Muscle of leg (tissue), 11 donors: ENCODE measurements around the gene FIG4. TPM values are rescaled to one million over a fixed set of nuclear protein-coding genes. Genes with fewer than 3 reads are reported as not detected.
"Not testable (repeated sequence)": the region's sequence is repeated elsewhere in the genome, so short reads cannot be mapped to it uniquely, and the experiment has no call there.

ENCODE experiments used
- DNase-seq: peaks from one replicate; pipeline ENCODE4 v3.0.0; 2013
- H3K27ac ChIP-seq: one replicate; pipeline ENCODE4 v1.5.1; 2013; ENCODE audit warnings: mild to moderate bottlenecking, low read length, control low read depth
- H3K27me3 ChIP-seq: one replicate; pipeline ENCODE4 v1.6.1; 2013; ENCODE audit warnings: low read length; ENCODE audit not compliant: control insufficient read depth, insufficient read depth
- H3K36me3 ChIP-seq: one replicate; pipeline ENCODE4 v1.6.1; 2013; ENCODE audit warnings: low read length; ENCODE audit not compliant: control insufficient read depth, insufficient read depth
- H3K4me1 ChIP-seq: one replicate; pipeline ENCODE4 v1.6.1; 2013; ENCODE audit warnings: low read length; ENCODE audit not compliant: control insufficient read depth, insufficient read depth
- H3K4me3 ChIP-seq: one replicate; pipeline ENCODE4 v1.5.1; 2013; ENCODE audit warnings: low read length, control low read depth
- H3K9me3 ChIP-seq: replicated peaks from 2 replicates; pipeline ENCODE4 v1.6.1; 2013; ENCODE audit warnings: low read depth, low read length; ENCODE audit not compliant: control insufficient read depth
- WGBS: methylation state at CpG from one replicate; pipeline ENCODE4 v1.1.5; 2013; ENCODE audit warnings: missing lambda C conversion rate; ENCODE audit not compliant: insufficient coverage; 5-methylcytosine and 5-hydroxymethylcytosine counted together
- polyA plus RNA-seq, 8 donors: library from polyadenylated mRNA; unstranded; fragments of 120-200 nt; gene quantifications; one replicate each; pipeline versions ENCODE4 v1.2.1 to v1.2.3, GENCODE V29; 2013; ENCODE audit warnings: inconsistent platforms in 1 of 8, low replicate concordance in 1 of 8; ENCODE audit not compliant: insufficient read length in 8 of 8, insufficient read depth in 1 of 8
- total RNA-seq: library from RNA; stranded (reverse); fragments of 120-200 nt; gene quantifications from one replicate; pipeline ENCODE4 v1.2.4, GENCODE V29; 2013

FIG4 gene
- total and polyA plus RNA-seq, 9 donors = 7.1 to 12.1 (median 10.1) TPM

DNA sequence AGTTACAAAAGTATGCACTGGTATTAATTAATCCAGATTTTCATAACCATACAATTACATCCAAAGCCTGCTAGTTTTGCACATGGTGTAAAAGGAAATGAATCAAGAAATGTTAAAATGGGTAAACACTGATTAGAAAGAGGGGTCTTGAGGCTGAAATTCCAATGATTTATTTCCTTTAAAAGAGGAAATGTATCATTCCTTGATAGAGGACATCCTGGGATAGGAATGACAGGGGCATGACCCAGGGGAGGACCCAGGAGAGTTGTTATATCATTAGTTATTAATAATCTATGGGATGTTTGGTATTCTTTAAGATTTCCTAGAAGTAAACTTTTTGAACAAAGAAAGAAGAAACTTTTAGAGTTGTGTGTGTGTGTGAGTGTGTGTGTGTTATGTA lies 18.3 kb upstream of the FIG4 start:
- H3K9me3 ChIP-seq = no peaks in the 10 kb centered on the region
- no peaks in the 10 kb centered on the region for H3K4me1 ChIP-seq
- H3K4me3 ChIP-seq = no peak overlapping the region
- no peak overlapping the region for H3K27ac ChIP-seq
- H3K36me3 ChIP-seq = no peaks in the 10 kb centered on the region
- no peak for DNase-seq
- H3K27me3 ChIP-seq = no peaks in the 10 kb centered on the region

DNA sequence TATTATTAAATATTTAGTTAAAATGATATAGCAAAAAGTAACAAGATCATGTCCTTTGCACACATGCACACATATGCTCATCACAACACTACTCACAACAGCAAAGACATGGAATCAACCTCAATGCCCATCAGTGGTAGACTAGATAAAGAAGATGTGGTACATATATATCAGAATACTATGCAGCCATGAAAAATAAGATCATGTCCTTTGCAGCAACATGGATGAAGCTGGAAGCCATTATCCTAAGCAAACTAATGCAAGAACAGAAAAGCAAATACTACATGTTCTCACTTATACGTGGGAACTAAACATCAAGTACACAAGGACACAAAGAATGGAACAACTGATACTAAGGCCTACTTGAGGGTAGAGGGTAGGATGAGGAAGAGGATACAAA lies 14.4 kb upstream of the FIG4 start:
- no peaks in the 10 kb centered on the region for H3K4me1 ChIP-seq
- H3K9me3 ChIP-seq = no peaks in the 10 kb centered on the region
- H3K36me3 ChIP-seq = no peaks in the 10 kb centered on the region
- no peaks in the 10 kb centered on the region for H3K27me3 ChIP-seq
- no peak overlapping the region for H3K27ac ChIP-seq
- whole genome bisulfite sequencing = no CpG with 5 or more reads among the region's 1 CpG
- H3K4me3 ChIP-seq = no peak overlapping the region
- no peak for DNase-seq

DNA sequence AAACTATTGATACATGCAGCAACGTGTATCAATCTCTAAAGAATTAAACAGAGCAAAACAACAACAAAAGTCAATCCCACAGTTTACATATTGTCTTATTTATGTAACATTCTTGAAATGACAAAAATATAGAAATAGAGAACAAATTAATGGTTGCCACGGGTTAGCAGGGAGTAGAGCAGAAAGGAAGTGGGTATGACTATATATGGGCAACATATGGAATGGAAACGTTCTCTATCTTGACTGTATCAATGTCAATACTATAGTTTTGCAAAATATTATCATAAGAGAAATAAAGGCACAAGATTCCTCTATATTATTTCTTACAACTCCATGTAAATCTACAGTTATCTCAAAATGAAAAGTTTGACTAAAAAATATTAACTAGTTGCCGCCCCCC lies 12.9 kb upstream of the FIG4 start:
- WGBS = 100% methylated on average over 1 of the region's 4 CpGs
- H3K9me3 ChIP-seq = no peaks in the 10 kb centered on the region
- no peaks in the 10 kb centered on the region for H3K36me3 ChIP-seq
- DNase-seq = no peak
- no peak overlapping the region for H3K27ac ChIP-seq
- H3K4me1 ChIP-seq = no peaks in the 10 kb centered on the region
- H3K27me3 ChIP-seq = no peaks in the 10 kb centered on the region
- no peak overlapping the region for H3K4me3 ChIP-seq

DNA sequence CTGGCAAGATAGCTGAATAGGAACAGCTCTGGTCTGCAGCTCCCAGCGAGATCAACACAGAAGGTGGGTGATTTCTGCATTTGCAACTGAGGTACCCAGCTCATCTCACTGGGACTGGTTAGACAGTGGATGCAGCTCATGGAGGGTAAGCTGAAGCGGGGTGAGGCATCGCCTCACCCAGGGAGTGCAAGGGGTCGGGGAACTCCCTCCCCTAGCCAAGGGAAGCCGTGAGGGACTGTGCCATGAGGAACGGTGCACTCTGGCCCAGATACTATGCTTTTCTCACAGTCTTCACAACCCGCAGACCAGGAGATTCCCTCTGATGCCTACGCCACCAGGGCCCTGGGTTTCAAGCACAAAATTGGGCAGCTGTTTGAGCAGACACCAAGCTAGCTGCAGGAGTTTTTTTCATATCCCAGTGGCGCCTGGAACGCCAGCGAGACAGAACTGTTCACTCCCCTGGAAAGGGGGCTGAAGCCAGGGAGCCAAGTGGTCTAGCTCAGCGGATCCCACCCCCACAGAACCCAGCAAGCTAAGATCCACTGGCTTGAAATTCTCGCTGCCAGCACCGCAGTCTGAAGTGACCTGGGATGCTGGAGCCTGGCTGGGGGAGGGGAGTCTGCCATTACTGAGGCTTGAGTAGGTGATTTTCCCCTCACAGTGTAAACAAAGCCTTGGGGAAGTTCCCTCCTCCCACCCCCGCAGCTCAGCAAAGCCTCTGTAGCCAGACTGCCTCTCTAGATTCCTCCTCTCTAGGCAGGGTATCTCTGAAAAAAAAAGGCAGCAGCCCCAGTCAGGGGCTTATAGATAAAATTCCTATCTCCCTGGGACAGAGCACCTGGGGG lies 12.2 kb upstream of the FIG4 start:
- DNase-seq, H3K27ac ChIP-seq, H3K9me3 ChIP-seq, H3K4me1 ChIP-seq, H3K4me3 ChIP-seq, H3K27me3 ChIP-seq, H3K36me3 ChIP-seq: not testable (repeated sequence)
- WGBS = 70% methylated on average over 5 of the region's 15 CpGs

DNA sequence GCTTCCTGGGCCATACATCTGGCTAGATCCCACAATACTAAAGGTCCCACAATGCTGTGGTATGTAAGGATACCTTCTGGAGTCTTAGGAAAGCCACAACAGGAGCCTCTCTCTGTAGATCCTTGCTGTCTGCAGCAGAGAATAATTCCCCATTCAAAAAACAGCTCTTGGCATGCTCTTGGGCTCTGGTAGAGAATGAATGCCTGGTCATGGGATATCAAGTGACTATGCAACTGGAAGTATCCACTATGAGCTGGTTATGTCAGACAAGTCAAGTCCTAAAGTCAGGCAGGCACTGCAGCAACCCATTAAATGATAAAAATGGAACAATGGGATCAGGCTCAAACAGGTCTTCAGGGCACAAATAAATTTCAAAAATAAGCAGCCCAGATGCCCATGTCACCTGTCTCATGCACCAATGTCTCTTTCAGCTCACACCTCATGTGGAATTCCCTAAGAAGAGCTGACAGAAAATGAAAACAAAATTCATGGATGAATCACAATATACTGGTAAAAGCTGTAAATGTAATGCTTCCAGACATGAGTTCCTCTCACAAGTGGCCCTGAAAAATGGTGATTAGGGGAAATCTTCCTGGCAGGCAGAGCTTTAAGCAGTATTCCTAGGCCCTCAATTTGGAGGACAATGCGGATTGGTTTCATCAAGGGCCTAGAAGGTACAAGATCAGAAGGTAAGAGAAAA lies 4.4 kb upstream of the FIG4 start:
- Histone ChIP-seq H3K4me1 (peaks cover 3% of the 10 kb centered on the region), H3K27ac (no peak overlapping the region), H3K4me3 (no peak overlapping the region), H3K9me3 (no peaks in the 10 kb centered on the region), H3K36me3 (no peaks in the 10 kb centered on the region), H3K27me3 (no peaks in the 10 kb centered on the region)
- no CpG with 5 or more reads among the region's 1 CpG for WGBS
- no peak for DNase-seq

DNA sequence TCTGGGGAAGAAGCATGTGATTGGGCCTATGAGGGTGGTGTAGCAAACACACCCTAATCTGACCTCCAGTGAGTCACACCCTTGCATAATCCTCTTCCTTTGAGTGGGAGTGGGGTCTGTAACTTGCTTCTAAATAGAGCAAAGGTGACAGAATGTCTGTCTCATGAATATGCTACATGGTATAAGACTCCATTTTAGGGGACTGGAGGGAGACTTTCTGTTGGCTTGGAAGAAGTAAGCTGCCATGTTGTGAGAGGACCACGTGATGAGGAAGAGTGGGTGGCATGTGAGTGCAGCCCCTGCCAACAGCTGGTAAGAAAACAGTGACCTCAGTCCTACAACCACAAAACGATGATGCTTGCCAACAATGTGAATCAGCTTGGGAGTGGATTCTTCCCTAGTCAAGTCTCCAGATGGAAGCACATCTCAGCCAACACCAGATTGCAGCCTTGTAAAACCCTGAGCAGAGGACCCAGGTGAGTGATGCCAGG lies 3.8 kb upstream of the FIG4 start:
- Histone ChIP-seq H3K4me1 (peaks cover 3% of the 10 kb centered on the region), H3K9me3 (no peaks in the 10 kb centered on the region), H3K27me3 (no peaks in the 10 kb centered on the region), H3K27ac (no peak overlapping the region), H3K4me3 (no peak overlapping the region), H3K36me3 (no peaks in the 10 kb centered on the region)
- DNase-seq = no peak
- WGBS = no CpG with 5 or more reads among the region's 2 CpGs

DNA sequence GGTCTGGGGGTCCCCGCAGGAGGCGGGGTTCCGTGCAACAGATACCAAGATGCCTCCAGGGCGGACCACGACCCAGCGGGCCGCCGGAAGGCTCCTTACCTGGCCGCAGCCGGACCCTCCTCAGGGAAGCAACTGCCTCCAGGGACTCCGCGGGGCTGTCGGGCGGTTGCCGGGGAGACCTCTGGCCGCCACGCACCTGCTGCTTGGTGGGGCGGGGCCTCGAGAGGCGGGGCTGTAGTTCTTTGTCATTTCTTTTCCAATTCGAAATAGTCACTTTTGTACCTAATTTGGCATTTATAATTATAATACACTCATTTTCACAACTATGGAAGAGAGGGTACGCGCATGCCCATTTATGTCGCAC lies 741 bp upstream of the FIG4 start:
- Histone ChIP-seq H3K4me3 (peak overlapping the region; percentile 86), H3K27ac (peak overlapping the region; percentile 95), H3K9me3 (no peaks in the 10 kb centered on the region), H3K36me3 (no peaks in the 10 kb centered on the region), H3K27me3 (no peaks in the 10 kb centered on the region), H3K4me1 (peaks cover 3% of the 10 kb centered on the region)
- peak; percentile 44 for DNase-seq
- WGBS = 1% methylated on average over 20 of the region's 24 CpGs

DNA sequence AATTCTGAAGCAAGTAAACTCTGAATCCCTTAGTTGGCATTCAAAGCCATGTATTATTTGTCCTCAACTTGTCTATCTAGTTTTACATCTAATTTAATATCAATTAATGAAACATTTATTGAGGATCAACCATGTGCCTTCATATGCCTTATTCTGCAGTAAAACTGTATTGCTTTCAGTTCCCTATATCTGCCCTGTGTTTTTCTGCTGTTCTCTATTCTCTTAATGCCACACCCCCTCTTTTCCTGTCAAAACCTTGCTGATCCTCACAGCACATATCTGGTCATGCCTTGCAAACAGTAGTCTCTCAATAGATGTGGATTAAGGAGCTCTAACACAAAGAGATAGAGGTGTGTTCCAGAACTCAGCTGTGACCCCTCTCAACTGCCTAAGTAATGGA lies 2.0 kb downstream of the FIG4 start:
- DNase-seq = peak; percentile 22
- H3K27ac ChIP-seq = no peak overlapping the region

DNA sequence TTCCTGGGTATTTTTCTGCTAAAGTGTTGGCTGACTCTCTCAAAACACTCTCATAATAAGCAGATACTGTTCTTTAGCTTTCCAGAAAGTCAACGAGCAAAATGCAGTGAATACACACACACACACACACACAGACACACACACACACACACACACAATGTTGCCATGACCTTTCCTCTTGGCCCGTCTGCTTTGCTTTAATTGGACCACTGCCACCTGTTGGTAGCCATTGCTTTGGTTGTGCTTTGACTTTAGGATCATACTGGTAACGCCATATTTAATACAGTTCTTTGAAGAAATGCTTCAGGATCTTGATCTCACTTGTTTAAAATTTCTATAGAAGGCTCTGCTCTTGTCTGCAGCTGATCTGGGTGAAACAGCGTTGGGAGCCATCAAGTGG lies 4.4 kb downstream of the FIG4 start:
- no peak for DNase-seq
- H3K4me3 ChIP-seq = no peak overlapping the region

More for the DNA sequence above, 2.0 kb downstream of the FIG4 start:
- H3K4me3 ChIP-seq = no peak overlapping the region
- no peaks in the 10 kb centered on the region for H3K36me3 ChIP-seq
- H3K4me1 ChIP-seq = peaks cover 3% of the 10 kb centered on the region
- H3K27me3 ChIP-seq = no peaks in the 10 kb centered on the region
- H3K9me3 ChIP-seq = no peaks in the 10 kb centered on the region

DNA sequence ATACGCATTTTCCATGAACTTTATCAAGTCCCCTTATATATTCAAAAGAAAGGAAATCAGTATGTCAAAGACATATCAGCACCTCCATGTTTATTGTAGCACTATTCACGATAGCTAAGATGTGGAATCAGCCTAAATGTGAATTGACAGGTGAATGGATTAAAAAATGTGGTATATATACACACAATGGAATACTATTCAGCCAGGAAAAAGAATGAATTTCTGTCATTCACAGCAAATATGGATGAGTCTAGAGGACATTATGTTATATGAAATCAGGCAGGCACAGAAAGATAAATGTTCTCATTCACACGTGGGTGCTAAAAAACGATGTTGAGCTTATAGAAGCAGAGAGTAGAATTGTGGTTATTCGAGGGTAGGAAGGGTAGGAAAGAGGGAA lies 5.3 kb downstream of the FIG4 start:
- WGBS = no CpG with 5 or more reads among the region's 5 CpGs
- Histone ChIP-seq H3K27me3 (no peaks in the 10 kb centered on the region), H3K9me3 (no peaks in the 10 kb centered on the region), H3K4me3 (no peak overlapping the region), H3K36me3 (no peaks in the 10 kb centered on the region), H3K27ac (no peak overlapping the region), H3K4me1 (no peaks in the 10 kb centered on the region)
- DNase-seq = no peak

More for the DNA sequence above, 4.4 kb downstream of the FIG4 start:
- no peaks in the 10 kb centered on the region for H3K4me1 ChIP-seq
- H3K9me3 ChIP-seq = no peaks in the 10 kb centered on the region
- no peaks in the 10 kb centered on the region for H3K27me3 ChIP-seq
- no peaks in the 10 kb centered on the region for H3K36me3 ChIP-seq
- 79% methylated on average over 2 of the region's 4 CpGs for WGBS
- no peak overlapping the region for H3K27ac ChIP-seq
